IMR-90 (cell line): ENCODE results near the gene OLFML3. TPM values are rescaled to one million over a fixed set of nuclear protein-coding genes. Genes with fewer than 3 reads are reported as not detected.

ENCODE experiments used
- ATAC-seq: fragments of 200-7000 bp; cut with Tn5 transposase; 2 replicates; pipeline ENCODE4 v1.9.1; 2020; ENCODE audit warnings: low read depth, mild to moderate bottlenecking, moderate library complexity
- BruUV-seq: library from RNA; stranded (reverse); fragments of 400-500 nt; replicated peaks from 2 replicates; lab custom pipeline; 2021; lab: Mats Ljungman, UMichigan
- CTCF ChIA-PET: fragments of 300-600 bp; formaldehyde crosslinking; extraction: SDS; loops from one replicate; lab custom pipeline; 2021; ENCODE audit warnings: antibody characterized with exemption; lab: Yijun Ruan, JAX
- POLR2A ChIA-PET: fragments of 300-600 bp; sonication (Branson Sonifier 250); formaldehyde crosslinking; loops from one replicate; lab custom pipeline; 2022; ENCODE audit warnings: antibody characterized with exemption; ENCODE audit not compliant: unreplicated experiment; lab: Charles Lee
- DNase-seq: peaks from one replicate; pipeline ENCODE4 v3.0.0; 2013
- H2AFZ ChIP-seq: replicated peaks from 2 replicates; pipeline ENCODE3; 2013; ENCODE audit warnings: low read length, mild to moderate bottlenecking; ENCODE audit not compliant: poor library complexity
- H2AK5ac ChIP-seq: 2 replicates; pipeline ENCODE4 v1.6.1; 2013; ENCODE audit warnings: low read depth, low read length, inconsistent platforms
- H2AK9ac ChIP-seq: replicated peaks from 2 replicates; pipeline ENCODE3; 2013; ENCODE audit warnings: mild to moderate bottlenecking, low read depth, low read length, moderate library complexity; ENCODE audit not compliant: poor library complexity
- H2BK120ac ChIP-seq: 2 replicates; pipeline ENCODE4 v1.6.1; 2013; ENCODE audit warnings: low read depth, low read length, inconsistent platforms
- H2BK15ac ChIP-seq: 3 replicates; pipeline ENCODE4 v1.6.1; 2013; ENCODE audit warnings: low read depth, low read length, inconsistent platforms
- H2BK20ac ChIP-seq: 2 replicates; pipeline ENCODE4 v1.6.1; 2013; ENCODE audit warnings: low read depth, mild to moderate bottlenecking, inconsistent platforms, low read length, moderate library complexity
- H2BK5ac ChIP-seq: 2 replicates; pipeline ENCODE4 v1.6.1; 2013; ENCODE audit warnings: mild to moderate bottlenecking, low read depth, low read length, inconsistent platforms; ENCODE audit not compliant: poor library complexity, severe bottlenecking
- H3K14ac ChIP-seq: replicated peaks from 2 replicates; pipeline ENCODE4 v1.6.1; 2013; ENCODE audit warnings: low read depth, low read length, inconsistent platforms
- H3K18ac ChIP-seq: 2 replicates; pipeline ENCODE4 v1.6.1; 2013; ENCODE audit warnings: low read depth, low read length, control low read depth
- H3K23ac ChIP-seq: 2 replicates; pipeline ENCODE4 v1.6.1; 2013; ENCODE audit warnings: low read depth, low read length, inconsistent platforms
- H3K27ac ChIP-seq: 2 replicates; pipeline ENCODE4 v1.5.1; 2013; ENCODE audit warnings: mild to moderate bottlenecking, control low read depth, low read length; ENCODE audit not compliant: insufficient read depth
- H3K27me3 ChIP-seq: 2 replicates; pipeline ENCODE4 v1.6.1; 2013; ENCODE audit warnings: low read length; ENCODE audit not compliant: control insufficient read depth, insufficient read depth
- H3K36me3 ChIP-seq: 2 replicates; pipeline ENCODE4 v1.6.1; 2013; ENCODE audit warnings: low read length, mixed read lengths; ENCODE audit not compliant: control insufficient read depth, insufficient read depth
- H3K4ac ChIP-seq: 2 replicates; pipeline ENCODE4 v1.6.1; 2013; ENCODE audit warnings: low read depth, low read length, inconsistent platforms
- H3K4me1 ChIP-seq: 2 replicates; pipeline ENCODE4 v1.6.1; 2013; ENCODE audit warnings: low read length, mixed read lengths; ENCODE audit not compliant: control insufficient read depth, insufficient read depth
- H3K4me2 ChIP-seq: 2 replicates; pipeline ENCODE4 v1.6.1; 2013; ENCODE audit warnings: low read depth, mild to moderate bottlenecking, control low read depth, low read length, moderate library complexity
- H3K4me3 ChIP-seq: 2 replicates; pipeline ENCODE4 v1.5.1; 2013; ENCODE audit warnings: low read depth, mild to moderate bottlenecking, control low read depth, low read length, moderate library complexity; ENCODE audit not compliant: insufficient read depth
- H3K56ac ChIP-seq: 2 replicates; pipeline ENCODE4 v1.6.1; 2013; ENCODE audit warnings: low read length, inconsistent platforms; ENCODE audit not compliant: insufficient read depth; ENCODE audit errors: extremely low read depth
- H3K79me1 ChIP-seq, 2 experiments: 2 replicates each; pipeline ENCODE4 v1.6.1; 2013; ENCODE audit warnings: low read length in 2 of 2, inconsistent platforms in 1 of 2, low read depth in 1 of 2
- H3K9ac ChIP-seq: 2 replicates; pipeline ENCODE4 v1.6.1; 2013; ENCODE audit warnings: low read depth, low read length, control low read depth
- H3K9me1 ChIP-seq: 2 replicates; pipeline ENCODE4 v1.6.1; 2013; ENCODE audit warnings: low read length, inconsistent platforms; ENCODE audit not compliant: insufficient read depth
- H3K9me3 ChIP-seq: 2 replicates; pipeline ENCODE4 v1.6.1; 2013; ENCODE audit warnings: low read length; ENCODE audit not compliant: control insufficient read depth, insufficient read depth
- H4K20me1 ChIP-seq: 2 replicates; pipeline ENCODE4 v1.6.1; 2013; ENCODE audit warnings: low read length, inconsistent platforms; ENCODE audit not compliant: insufficient read depth
- H4K5ac ChIP-seq: 2 replicates; pipeline ENCODE4 v1.6.1; 2013; ENCODE audit warnings: mild to moderate bottlenecking, low read depth, low read length, control low read depth
- H4K8ac ChIP-seq, 2 experiments: 2 replicates each; pipeline ENCODE4 v1.6.1; 2013; ENCODE audit warnings: low read depth in 2 of 2, low read length in 2 of 2, control low read depth in 1 of 2, inconsistent platforms in 1 of 2
- H4K91ac ChIP-seq: 2 replicates; pipeline ENCODE4 v1.6.1; 2013; ENCODE audit warnings: low read depth, low read length, inconsistent platforms; ENCODE audit not compliant: insufficient read depth
- CEBPB ChIP-seq: IDR thresholded peaks from 2 replicates; pipeline ENCODE4 v1.6.1; 2012; ENCODE audit warnings: low read depth, low read length, improper control_type of control experiment
- ELK1 ChIP-seq: fragments of 150-350 bp; IDR thresholded peaks from 2 replicates; pipeline ENCODE4 v1.6.1; 2016; ENCODE audit warnings: low read depth, mild to moderate bottlenecking, low read length, moderate library complexity, borderline replicate concordance
- RFX5 ChIP-seq: IDR thresholded peaks from 2 replicates; pipeline ENCODE4 v1.8.0; 2012; ENCODE audit warnings: low read depth, mild to moderate bottlenecking, low read length, moderate library complexity
- WGBS, 2 experiments: methylation state at CpG; one replicate each; pipeline versions ENCODE4 v1.1.5 to v1.1.7; 2013; ENCODE audit warnings: missing lambda C conversion rate in 2 of 2; ENCODE audit not compliant: insufficient read length in 1 of 2; ENCODE audit errors: extremely low coverage in 2 of 2; 5-methylcytosine and 5-hydroxymethylcytosine counted together
- dilution Hi-C: fragments of 300-500 bp; cut with HindIII; formaldehyde crosslinking; loops from one replicate; pipeline ENCODE4 v1.14.3; 2018; ENCODE audit warnings: low sequenced_read_pairs; ENCODE audit not compliant: unreplicated experiment
- in situ Hi-C: fragments of 300-500 bp; cut with MboI; formaldehyde crosslinking; loops from 3 replicates; pipeline ENCODE4 v1.14.3; 2019; ENCODE audit warnings: low sequenced_read_pairs, inconsistent platforms, mixed read lengths
- intact Hi-C: fragments of 100-400 bp; cut with micrococcal nuclease; formaldehyde crosslinking; loops from 2 replicates; pipeline ENCODE4 v1.10.0; 2022
- polyA plus RNA-seq, 3 experiments: library from polyadenylated mRNA; depleted of rRNA; stranded (reverse); fragments of >200 nt; gene quantifications; 2 replicates each; pipeline ENCODE4 v1.2.3, GENCODE V29; 2012; ENCODE audit warnings: low replicate concordance in 1 of 3
- total RNA-seq: library from RNA; depleted of rRNA; stranded (reverse); fragments of >200 nt; gene quantifications from 2 replicates; pipeline ENCODE4 v1.2.3, GENCODE V29; 2012

The OLFML3 gene
- total and polyA plus RNA-seq, 2 of the 4 experiments (the other 2 are of a cell fraction), result 40.9 to 71.3 TPM

- H2AK5ac ChIP-seq, result no peak overlapping the region
- H4K5ac ChIP-seq, result no peak overlapping the region
- DNase-seq (no peak), ATAC-seq (no peak; the same call in 1 of the 2 replicates)
- ChIA-PET POLR2A (no interaction called here), CTCF (no interaction called here)
- H4K20me1 ChIP-seq, result no peaks in the 10 kb centered on the region
- no peak overlapping the region for H4K91ac ChIP-seq
- peaks cover 7% of the 10 kb centered on the region; the same call in 1 of the 2 replicates for H3K27me3 ChIP-seq
- H3K27ac ChIP-seq, result no peak overlapping the region
- H3K4ac ChIP-seq, result no peak overlapping the region
- no peak overlapping the region for H2AK9ac ChIP-seq
- H2BK120ac ChIP-seq, result no peak overlapping the region
- H2BK20ac ChIP-seq, result no peak overlapping the region
- dilution Hi-C loops (no loop called here), in situ Hi-C loops (no loop called here), intact Hi-C loops (no loop called here)
- H3K9ac ChIP-seq, result no peak overlapping the region
- no peak overlapping the region for H2AFZ ChIP-seq
- no peak overlapping the region for H3K4me2 ChIP-seq
- peaks cover 2% of the 10 kb centered on the region; the same call in 1 of the 2 replicates for H3K4me1 ChIP-seq
- TF ChIP-seq CEBPB (no peak), ELK1 (no peak), RFX5 (no peak)
- H3K56ac ChIP-seq, result no peak overlapping the region
- no peak overlapping the region for H2BK15ac ChIP-seq
- H3K14ac ChIP-seq, result no peak overlapping the region
- WGBS, 2 experiments, result no CpG with 5 or more reads among the region's 4 CpGs
- no peak overlapping the region for H2BK5ac ChIP-seq
- no TSS peak for BruUV-seq
- H3K36me3 ChIP-seq, result no peaks in the 10 kb centered on the region
- no peaks in the 10 kb centered on the region for H3K9me1 ChIP-seq
- H3K4me3 ChIP-seq, result no peak overlapping the region
- no peaks in the 10 kb centered on the region for H3K9me3 ChIP-seq
- no peak overlapping the region for H3K23ac ChIP-seq
- no peak overlapping the region for H4K8ac ChIP-seq
- H3K79me1 ChIP-seq, result no peaks in the 10 kb centered on the region
- no peak overlapping the region for H3K18ac ChIP-seq
Observed at GRCh38 chr1:114021665-114022099, 42.4 kb downstream of the OLFML3 start.
